Effector CD4-positive, alpha-beta T cell (primary cell): Measurements from ENCODE around the gene TIMM29.
"Not testable (repeated sequence)": the region's sequence is repeated elsewhere in the genome, so short reads cannot be mapped to it uniquely, and the experiment has no call there.

Experiments used
- DNase-seq: peaks from one replicate; pipeline ENCODE4 v3.0.0-alpha.2; 2020

Gene TIMM29

GRCh38 chr19:10946958-10947657, 18.5 kb downstream of the TIMM29 start:
- DNase-seq, result no peak

- no peak for DNase-seq
Observed at GRCh38 chr19:10952809-10953208, 24.2 kb downstream of the TIMM29 start.

DNA sequence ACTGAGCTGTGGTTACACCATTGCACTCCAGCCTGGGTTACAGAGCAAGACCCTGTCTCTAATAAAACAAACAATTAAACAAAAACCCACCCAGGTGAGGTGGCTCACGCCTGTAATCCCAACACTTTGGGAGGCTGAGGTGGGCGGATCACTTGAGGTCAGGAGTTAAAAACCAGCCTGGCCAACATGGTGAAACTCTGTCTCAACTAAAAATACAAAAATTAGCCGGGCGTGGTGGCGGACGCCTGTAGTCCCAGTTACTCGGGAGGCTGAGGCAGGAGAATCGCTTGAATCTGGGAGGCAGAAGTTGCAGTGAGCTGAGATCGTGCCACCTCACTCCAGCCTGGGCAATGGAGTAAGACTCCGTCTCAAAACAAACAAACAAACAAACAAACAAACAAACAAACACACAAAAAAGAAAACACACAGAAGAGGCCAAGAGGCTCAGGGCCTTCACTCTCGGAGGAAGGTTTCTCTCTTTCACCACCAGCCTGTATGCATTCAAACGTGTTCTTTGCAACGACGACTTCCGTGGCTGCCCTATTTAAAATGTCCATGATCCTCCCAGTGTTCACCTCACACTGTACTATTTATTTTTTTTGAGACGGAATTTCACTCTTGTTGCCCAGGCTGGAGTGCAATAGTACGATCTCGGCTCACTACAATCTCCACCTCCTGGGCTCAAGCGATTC, 30.8 kb downstream of the TIMM29 start:
- not testable (repeated sequence) for DNase-seq

DNA sequence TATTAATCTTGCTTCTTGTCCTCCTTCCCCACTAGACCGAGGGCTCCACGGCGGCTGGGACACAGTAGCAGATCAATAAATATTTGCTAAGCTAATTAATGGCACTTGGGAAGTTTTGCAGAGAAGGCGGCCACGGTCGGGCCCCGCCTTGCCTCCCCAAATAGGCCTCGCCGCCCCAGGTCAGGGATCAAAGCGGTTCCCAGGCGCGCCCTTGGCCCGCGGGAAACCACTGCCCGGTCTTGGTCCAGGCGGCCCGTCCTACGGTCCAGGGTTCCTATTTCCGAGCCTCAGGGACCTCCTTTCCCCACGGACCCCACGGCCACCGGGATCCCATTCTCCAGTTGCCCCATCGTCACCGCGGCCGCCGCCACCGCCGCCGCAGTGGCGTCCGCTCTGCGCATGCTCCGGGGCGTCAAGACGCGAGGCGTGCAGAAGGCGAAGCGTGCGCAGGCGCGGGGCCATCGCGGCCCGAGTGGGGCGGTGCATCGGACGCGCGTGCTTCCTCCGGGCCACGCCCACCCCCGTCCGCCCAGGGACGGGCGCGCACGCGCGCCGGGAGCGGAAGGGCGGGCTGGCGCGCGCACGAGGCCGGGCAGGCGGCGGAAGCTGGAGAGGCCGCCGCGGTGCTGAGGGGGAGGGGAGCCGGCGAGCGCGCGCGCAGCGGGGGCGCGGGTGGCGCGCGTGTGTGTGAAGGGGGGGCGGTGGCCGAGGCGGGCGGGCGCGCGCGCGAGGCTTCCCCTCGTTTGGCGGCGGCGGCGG, 31.9 kb downstream of the TIMM29 start, which contains the start of gene SMARCA4:
Gene SMARCA4 (plus strand): TSS at position 717 of the 759 bp plus-strand sequence. CDS start 23,122 bp downstream, outside the sequence.
- peak; percentile 96 for DNase-seq

- DNase-seq, result no peak
Observed at GRCh38 chr19:10961073-10961860, 32.7 kb downstream of the TIMM29 start.

DNA sequence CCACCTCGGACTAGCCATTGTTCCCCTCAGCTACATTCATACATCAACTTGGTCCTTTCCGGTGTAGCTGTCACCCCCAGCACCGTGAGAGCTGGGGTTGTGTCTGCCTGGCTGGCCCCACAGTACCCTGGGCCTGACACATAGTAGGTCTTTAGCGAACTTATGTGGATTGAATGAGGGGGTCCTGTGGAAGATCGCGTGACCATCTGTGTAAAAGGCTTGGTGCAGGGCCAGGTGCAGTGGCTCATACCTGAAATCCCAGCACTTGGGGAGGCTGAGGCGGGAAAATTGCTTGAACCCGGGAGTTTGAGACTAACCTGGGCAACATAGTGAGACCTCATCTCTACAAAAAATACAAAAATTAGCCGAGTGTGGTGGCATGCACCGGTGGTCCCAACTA, 34.3 kb downstream of the TIMM29 start:
- DNase-seq, result no peak

- no peak for DNase-seq
Observed at GRCh38 chr19:10963865-10964264, 35.3 kb downstream of the TIMM29 start.

GRCh38 chr19:10964903-10965302, 36.3 kb downstream of the TIMM29 start:
- DNase-seq, result no peak

DNA sequence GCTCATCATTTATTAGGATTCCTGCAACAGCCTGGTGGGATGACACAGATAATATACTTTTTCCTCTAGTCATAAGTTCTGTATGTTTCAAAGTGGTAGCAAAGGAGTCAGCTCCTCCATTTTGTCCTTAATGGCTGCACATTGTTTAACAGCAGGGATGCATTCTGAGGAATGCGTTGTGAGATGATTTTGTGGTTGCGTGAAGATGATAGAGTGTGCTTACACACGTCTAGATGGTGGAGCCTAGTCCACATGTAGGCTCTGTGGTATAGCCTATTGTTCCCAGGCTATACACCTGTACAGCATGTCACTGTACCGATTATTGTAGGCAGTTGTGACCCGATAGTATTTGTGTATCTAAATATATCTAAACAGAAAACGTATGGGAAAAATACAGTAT, 36.8 kb downstream of the TIMM29 start:
- no peak for DNase-seq

DNA sequence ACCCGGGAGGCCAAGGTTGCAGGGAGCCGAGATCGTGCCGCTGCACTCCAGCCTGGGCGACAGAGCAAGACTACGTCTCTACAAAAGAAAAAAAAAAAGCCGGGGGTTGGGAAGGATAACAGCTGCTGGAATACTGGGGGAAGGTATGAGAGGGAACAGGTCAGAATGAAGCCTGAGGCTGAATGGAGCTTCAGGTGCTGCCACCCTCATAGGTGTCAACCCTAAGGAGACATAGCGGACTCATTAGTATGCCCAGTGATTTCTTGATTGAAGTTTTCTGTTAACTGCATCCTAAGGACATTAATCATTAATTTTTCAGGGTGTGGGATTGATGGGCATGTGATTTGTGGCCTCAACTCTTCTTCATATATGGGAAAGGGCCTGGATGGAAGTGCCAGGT, 38.2 kb downstream of the TIMM29 start:
- no peak for DNase-seq

DNA sequence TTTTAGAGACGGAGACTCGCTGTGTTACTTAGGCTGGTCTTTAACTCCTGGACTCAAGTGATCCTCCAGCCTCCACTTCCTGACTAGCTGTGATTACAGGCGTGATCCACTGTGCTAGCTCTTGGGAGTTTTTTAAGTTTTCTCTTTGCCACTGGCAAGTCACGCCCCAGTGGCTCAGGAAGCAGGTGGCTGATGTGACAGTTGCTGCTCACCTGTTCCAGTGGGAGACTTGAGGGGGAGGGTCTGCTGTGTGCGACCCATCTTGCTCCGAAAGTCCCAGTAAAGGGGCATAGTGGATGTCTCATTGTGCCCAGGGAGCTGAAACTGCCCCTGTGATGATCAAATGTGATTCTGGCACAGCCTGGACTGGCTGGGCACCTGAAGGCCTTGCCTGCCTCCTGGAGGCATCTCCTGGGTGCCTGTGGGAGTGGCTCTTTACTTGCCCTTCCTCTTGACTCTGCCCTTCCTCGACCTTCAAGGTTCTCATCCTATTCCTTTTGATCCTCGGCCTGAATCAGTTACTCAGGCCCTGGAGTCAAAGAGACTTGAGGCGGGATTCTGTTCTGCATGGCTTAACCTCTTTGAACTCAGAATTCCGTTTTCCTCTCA, 40.0 kb downstream of the TIMM29 start:
- DNase-seq, result no peak

GRCh38 chr19:10971107-10971726, 42.6 kb downstream of the TIMM29 start:
- no peak for DNase-seq

GRCh38 chr19:10975374-10976130, 46.9 kb downstream of the TIMM29 start:
- no peak for DNase-seq

- DNase-seq, result no peak
Observed at GRCh38 chr19:10976131-10976892, 47.7 kb downstream of the TIMM29 start.

DNA sequence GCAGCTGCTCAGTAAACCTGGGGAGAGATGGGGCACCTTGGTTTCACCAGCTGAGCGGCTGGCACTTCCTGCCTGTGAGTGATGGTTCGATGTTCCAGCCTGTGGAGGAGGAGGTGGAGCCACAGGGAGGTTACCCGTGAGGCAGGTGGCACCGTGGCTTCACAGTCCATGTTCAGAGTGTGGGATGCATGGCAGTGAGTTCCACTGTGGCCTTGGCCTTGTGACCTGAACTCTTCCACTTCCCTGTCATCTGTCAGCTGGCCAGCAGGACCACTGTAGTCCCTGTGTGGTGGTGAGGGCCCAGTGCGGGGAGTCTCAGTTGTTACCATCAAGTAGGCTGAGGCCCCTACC, 49.1 kb downstream of the TIMM29 start:
- DNase-seq, result no peak
